GM19351 (cell line): ENCODE measurements around the gene SPDYC.

Experiments used
- ATAC-seq: cut with Tn5 transposase; IDR thresholded peaks from one replicate; pipeline ENCODE4 v1.9.1; 2021; ENCODE audit warnings: mild to moderate bottlenecking, moderate library complexity; ENCODE audit not compliant: unreplicated experiment

Gene SPDYC, protein sequence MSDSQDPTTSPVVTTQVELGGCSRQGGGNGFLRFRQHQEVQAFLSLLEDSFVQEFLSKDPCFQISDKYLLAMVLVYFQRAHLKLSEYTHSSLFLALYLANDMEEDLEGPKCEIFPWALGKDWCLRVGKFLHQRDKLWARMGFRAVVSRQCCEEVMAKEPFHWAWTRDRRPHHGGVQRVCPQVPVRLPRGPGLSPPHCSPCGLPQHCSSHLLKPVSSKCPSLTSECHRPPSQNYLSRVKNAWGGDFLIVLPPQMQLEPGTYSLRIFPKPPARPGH

DNA sequence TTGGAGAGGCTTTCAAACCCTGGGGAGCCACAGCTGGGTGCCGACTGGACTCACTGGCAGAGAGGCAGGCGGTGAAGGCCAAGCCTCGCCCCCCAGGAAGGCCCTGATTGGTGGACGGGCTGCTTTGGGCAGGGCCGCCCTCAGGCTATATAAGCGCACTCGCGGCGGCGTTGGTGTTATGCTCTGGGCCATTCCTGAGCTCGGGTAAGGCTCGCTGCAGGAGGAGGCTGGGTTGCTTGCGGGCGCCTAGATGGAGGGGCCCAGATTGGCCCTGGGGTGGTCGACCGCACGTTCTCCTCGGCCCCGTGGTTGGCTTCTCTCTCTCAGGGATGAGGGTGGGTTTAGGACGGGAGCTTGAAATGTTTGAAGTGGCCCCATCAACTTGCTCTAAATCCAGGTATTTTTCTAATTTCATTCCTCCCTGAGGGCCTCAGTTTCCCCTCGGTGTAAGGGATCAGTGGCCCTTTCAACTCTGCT is at the start of gene SPDYC:
SPDYC (plus strand) TSS at position 176 of the 477 bp plus-strand sequence. CDS start 1,125 bp downstream, outside the sequence.
- ATAC-seq, result no peak

DNA sequence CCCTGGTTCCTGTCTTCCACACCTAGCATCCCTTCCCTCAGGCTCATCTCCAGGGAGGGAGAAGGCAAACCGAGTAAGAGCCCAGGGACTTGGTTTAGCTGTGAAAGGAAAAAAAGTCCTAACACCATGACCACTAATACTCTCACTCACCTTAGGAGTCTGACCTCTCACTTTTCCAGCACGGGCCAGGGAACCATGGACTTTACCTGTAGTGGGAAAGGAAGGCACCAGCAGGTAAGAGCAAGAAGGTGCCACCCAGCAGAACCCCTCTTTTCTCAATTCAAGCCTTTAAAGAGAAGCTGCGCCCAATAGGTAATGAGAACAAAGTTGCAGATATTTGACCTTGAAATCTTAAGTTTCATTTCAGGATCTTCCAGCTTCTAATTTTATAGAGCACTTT is 49.2 kb upstream of the SPDYC start:
- ATAC-seq, result no peak

DNA sequence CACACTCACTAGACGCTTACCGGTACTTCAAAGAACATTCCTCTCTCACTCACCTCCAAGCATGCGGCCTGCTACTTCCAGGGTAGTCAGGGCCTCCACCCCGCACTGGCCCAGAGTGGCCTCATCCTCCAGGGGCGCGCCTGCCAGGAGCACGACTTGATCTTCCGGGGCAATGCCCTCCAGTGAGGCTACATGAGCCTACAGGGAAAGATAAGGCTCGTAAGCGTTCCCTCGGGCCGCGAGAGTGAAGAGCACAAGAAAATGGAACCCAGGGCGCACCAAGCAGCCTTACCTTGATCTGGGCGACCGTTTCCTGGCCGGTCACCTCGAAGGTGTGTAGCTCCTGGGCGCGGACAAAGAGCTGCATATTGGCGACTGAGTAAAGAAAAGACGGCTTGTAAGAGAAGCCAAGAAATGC is 48.6 kb upstream of the SPDYC start:
- no peak for ATAC-seq

DNA sequence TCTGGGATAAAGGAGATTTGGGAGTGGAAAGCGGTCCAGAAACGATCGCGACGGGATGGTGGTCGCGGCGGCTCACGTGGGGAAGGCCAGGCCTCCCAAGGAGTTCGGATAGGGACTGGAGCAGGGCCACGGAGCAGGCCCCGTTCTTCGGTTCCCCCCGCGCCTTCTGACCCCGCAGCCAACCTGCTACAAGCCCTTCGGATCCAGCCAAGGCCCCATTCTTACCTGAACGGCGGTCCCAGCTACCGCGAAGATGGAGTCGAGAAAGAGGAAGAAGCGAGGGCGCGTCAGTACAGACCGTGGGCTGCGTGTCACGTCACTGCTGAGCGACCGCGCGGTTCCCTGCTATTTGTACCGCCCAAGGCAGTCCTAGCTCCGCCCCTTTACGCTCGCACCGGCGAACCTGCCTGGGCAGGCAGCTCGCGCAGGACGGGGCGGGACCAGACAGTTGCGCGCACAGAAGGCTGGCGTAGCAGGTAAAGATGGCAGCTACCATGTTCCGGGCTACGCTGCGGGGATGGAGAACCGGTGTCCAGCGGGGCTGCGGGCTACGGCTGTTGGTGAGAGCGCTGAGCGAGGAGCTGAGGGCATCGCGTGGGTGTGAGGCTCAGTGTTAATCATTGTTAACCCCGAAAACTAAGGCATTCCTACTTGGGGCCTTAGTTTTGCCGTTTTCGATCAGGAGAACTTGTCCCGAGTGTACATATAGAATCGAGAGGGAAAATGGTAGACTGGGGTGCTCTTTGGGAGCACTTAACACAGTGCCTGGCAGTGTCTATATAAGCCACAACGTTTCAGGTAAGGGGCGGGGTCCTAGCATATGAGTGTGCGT is 48.0 kb upstream of the SPDYC start, which contains the start of the genes FAU and MRPL49:
FAU (minus strand) TSS at position 270 of the 832 bp plus-strand sequence. CDS start 321 bp downstream, outside the sequence.
MRPL49 (plus strand) TSS at position 457 of the 832 bp plus-strand sequence; CDS start at position 483, 26 bp downstream.
- peak; percentile 69 for ATAC-seq

DNA sequence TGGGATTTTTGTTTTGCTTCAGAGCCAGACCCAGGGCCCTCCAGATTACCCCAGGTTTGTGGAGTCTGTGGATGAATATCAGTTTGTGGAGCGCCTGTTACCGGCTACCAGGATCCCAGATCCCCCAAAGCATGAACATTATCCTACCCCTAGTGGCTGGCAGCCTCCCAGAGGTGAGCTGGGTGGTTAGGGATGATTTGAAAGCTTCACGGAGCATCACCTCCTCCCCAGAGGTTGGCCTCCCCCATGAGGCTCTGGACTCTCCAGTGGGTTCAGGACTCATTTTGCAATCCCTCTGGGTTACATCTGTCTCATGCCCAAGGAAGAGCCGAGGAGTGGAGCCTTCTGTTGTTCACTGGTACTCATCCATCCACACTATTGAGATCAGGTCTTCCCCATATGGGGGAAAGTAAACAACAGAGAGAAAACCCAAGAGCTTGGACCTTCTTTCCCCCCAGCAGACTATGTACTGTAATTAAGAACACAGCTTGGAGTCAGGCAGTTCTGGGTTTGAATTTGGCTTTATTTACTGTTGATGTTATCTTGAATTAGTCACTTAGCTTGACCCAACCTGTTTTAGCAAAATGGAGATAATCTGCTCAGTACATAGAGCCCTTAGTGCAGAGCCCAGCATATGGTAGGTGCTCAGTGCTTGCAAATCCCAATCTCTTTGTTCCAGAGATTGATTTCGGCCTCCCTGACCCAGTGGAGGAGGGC is 45.4 kb upstream of the SPDYC start:
- no peak for ATAC-seq

DNA sequence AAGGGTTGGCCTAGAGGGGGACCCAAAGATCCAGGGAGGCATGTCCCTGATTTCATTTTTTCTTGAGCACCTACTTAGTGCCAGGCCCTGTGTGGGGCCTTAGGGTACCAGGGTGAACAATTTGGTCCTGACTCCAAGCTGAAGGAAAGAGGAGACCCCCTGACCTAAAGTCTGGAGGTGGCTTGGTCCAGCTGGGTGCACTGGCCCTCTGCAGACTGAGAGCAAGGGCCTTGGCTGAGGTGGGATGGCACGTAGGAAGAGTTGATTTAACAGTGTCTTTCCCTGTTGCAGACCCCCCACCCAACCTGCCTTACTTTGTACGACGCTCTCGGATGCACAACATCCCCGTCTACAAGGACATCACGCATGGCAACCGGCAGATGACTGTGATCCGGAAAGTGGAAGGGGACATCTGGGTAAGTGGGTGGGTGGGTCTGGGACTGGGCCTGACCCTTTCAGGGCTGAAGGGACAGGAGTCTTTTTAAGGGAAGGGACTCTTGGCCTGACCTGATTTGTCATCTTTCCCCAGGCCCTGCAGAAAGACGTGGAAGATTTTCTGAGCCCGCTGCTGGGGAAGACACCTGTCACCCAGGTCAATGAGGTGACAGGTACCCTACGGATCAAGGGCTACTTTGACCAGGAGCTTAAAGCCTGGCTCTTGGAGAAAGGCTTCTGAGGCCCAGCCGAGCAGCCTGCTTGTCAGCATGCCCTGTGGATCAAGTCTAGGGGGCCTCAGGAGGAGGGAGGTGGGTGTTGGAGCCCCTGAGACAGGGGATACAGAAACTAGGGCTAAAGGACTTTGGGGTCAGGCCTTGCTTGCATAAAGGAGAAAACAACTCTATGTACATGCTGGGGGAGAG is 44.6 kb upstream of the SPDYC start:
- no peak for ATAC-seq

DNA sequence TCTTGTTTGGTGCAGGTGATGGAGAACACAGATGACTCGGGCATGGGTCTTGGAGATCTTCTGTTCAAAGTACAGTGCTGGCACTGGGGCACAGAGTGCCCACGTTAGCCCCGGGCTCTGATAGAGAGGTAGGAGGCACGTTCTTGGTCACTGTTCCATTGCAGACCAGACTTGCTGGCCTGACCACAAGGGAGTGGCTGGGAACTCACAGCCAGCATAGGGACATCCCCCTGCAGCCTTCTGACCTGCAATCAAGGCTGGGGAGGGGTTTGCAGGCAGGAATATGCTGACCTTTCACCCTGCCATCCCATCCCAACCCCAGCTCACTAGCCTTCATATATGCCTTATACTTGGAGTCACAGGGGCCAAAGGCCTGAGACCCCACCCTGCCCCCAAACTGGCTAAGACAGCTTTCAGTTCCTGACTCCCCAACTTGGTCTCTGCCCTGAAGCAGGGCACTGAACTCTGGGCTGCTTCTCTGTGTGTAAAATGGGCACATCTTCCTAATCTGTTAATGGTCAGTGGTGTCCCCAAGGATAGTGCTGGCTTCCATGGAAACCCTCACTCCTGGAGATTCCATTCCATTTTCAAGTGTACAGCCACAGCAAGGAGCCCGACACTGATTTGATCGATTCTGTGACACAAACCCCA is 43.3 kb upstream of the SPDYC start:
- no peak for ATAC-seq

DNA sequence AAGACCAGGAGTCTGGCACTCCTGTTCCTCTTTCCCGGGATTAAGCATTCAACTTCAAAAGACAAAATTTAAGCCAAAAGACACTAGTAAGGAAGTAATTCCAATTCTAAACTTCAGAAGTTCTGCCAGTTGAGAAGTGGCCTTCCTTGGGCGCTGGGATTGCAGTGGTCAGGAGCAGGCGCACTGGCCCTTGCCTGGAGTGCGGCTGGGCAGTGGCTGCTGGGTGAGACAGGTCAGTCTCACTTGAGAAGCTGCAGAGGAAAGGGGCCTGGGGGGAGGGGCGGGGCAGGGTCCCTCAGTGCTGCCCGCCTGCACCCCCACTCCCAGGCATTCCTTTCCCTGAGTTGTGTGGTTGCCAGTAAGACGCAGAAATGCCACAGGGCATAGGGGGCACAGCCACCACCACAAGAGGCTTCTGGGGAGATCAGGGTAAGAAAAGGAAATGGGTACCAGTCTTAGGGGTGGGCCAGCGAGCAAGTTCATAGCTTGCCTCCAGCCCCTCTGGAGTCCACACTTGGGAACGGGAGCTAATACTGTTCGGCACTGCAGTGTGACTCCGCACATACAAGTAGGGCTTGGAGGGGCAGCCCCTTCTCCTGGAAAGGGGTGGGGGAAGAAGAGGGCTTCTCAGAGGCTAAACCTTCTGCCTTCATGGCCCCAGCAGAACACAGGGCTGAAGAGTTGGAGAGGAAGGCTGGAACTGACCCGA is 42.4 kb upstream of the SPDYC start:
- no peak for ATAC-seq

DNA sequence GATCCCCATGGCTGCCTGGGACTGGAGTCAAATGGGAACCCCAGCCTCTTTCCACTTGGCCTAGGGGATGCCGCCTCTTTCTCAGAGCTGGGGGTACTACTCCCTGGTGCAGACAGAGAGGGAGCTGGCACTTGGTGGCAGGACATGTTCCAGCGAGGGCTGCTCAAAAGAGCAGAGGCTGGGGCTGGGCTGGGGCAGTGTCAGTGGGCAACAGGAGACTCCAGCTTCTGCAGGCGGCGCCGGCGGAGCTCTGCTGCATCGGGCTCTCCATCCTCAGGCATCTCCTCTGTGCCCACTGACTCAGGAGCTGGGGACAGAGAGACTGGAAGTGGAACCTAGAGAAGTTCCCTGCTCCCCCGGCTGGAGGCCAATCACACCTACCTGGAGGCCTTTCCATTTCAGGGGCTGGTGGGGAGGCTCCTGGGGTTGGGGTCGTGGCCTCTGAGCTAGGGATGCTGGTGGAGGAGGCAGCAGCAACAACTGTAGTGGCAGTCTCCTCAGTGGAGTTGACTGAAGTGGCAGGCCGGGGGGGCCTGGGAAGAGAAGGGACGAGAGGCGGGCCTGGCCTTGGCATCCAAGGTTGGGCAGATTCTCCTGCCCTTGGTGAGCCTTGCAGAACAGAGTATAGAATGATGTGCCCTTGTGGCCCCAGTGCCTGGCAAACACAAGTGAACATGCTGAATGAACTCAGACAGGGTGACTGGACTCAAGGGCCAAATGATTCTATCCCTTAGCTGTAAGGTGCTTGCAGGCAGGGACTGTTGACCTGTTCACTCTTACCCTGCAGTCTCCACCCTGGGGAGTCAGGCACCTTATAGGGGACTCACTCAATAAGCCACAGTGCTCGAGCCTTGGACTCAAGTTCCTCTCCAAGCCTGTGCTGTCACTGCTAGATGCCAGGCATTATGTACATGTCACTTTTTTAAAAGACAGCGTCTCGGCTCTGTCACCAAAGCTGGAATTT is 41.6 kb upstream of the SPDYC start:
- no peak for ATAC-seq

DNA sequence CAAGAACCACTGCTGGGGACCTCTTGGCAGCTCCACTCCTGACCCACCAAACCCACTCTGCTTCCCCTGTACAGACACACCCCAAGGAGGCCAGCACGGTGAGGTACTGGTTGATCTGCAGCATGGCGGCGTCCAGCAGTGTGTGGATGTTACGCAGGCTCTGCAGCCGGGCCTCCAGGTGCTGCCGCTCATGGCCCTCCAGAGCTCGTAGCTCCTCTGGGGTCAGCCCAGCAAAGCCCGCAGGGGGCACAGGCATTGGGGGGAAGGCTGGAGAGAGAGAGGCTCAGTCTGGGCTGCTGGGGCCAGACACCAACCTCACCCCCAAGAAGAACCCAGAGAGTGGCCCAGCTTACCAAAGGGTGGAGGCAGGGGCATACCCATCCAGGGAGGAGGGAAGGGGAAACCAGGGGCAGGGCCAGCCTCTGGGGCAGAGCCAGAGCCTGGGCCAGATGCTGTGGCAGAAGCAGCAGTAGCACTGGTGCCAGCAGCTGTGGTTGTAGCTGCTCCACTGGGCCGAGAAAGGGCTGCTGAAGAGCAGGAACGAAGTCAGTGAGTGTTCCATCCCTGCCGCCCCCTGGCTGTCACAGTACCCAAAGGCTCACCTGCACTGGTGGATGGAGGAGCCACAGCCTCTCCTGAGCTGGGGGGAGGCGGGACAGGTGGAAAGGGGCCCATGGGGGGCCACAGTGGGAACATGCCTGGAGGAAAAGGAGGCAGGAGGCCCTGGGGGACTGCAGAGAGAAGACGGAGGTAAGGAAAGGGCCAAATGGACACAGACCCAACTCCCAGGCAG is 40.2 kb upstream of the SPDYC start:
- ATAC-seq, result no peak

DNA sequence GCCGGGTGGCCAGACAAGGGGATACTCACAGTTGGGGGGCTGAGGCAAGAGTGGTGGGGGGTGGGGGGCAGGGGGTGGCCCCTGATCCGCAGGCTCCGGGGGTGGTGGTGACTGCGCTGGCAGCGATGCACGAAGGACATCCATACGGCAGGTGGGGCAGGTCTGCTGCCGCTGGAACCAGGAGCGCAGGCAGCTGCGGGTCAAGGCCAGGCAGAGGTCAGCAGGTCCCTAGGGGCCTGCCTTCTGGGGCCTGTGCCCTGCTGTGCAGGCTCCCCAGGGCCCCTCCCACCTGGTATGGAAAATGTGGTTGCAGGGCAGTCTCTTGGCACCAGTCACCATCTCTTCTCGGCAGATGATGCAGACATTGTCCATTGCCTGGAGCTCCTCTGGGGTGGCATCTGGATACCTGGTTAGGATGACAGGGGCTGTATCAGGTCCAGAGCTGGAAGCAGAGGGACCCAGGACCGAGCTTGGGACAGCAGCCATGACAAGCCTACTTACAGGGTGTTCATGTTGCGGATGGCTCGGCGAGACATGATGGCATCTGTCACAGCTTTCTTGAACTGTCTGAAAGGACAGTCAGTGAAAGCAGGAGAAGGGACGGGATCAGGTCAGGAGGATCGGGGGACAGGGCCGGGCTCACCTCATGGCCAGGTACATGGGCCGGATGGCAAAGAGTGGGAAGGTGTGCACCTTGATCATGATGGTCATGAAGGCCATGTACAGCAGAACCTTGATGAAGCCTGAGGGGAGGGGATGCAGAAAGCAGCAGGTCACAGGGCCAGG is 39.2 kb upstream of the SPDYC start:
- no peak for ATAC-seq

DNA sequence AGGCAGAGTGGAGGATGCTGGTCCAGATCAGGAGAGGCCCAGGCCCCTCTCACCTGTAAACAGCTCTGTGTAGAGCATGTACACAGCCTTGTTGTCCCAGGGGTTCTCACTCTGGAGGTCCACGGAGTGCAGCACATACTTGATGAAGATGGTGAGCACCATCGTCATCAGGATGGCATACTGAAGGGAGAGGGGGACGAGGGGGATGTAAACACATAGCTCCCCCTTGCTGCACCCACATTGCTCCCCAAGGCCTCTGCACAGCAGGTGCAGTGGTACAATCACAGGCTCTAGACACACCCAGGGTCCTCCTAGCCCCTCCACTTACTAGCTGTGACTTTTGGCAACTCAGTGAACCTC is 38.6 kb upstream of the SPDYC start:
- no peak for ATAC-seq

DNA sequence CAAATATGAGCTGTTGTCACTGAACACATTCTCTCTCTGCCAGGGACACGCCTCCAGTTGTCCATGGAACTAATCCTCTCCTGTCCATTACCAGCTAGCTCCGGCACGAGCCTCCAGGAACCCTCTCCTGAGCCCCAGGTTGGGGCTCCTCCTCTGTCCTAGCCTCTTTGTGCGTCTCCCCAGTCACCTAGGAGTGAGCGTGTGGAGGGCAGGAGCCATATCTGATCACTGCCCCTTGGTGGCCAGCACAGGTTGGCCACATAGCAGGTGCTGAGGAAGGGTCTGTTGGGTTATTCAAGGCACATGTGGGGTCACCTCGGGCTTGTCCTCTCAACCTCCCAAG is 38.2 kb upstream of the SPDYC start:
- ATAC-seq, result no peak

DNA sequence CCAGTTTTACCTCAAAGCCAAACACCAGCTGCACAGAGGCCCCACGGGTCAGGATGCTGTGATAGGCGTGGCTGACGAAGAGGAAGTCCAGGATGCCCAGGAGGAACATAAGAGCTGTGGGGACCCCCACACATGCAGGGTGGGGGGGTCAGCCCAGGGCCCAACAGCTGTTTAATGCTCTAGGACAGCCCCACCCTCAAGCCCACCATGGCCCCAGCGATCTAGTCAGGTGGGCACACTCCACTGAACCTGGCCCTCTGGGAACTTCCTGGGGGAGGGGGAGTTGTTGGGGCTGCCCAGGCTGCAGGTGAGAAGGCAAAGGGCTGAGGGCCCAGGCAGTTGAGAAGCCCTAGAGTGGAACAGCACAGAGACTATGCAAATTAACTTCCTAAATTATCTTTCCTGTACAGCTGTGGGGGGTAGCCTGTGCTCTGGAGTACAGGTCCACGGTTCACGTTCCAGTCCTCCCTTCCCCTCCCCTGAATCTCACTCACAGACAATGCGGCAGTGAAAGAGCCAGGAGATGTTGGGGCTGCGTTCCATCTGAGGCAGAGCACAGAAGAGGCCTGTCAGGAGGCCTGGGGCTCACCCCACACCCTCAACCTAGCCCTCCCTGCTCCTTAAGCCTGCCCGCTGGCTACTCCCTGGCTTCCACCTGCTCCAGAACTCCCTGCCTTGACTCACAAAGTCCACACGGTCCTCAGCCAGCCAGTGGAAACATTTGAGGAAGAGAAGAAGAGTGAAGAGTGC is 37.6 kb upstream of the SPDYC start:
- peak; percentile 30 for ATAC-seq

DNA sequence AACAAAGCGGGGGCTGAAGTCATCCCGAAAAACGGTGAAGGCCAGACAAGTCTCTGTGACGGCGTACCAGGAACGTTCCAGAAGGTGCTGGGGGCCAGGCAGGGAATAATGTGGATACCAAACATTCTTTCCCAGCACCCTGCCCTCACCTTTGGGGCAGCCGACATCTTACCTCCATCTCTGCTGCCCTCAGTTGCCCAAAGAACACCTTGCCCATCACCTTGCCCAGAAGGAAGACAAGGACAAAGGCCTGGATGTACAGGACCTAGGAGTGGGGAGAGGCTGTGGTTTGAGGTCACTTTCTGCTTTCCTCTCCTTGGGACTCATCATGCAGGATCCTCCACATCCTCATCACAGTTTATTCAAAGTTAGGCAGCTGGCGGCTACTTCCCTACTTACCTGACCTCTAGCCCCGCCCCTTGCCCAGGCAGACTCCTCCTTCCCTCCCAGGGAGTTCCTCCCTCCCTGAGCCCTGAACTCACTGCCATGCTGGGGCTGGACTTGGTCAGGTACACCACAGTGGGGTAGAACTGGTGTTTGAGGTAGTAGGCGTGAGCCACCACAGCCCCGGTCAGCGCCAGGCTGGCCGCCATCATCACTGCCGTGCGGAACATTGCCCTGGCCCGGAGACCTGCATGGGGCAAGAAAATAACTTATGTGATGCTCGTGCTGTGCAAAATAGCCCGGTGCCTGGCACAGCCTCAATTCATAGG is 36.9 kb upstream of the SPDYC start:
- ATAC-seq, result no peak
